GM23338 (cell line): ENCODE data around the gene IL5RA. TPM values are rescaled to one million over a fixed set of nuclear protein-coding genes. Genes with fewer than 3 reads are reported as not detected.

Experiments used
- ATAC-seq: fragments of 200-7000 bp; cut with Tn5 transposase; 3 replicates; pipeline ENCODE4 v1.9.1; 2020
- DNase-seq: peaks from one replicate; pipeline ENCODE4 v3.0.0-alpha.2; 2015; ENCODE audit warnings: low spot score
- H2AFZ ChIP-seq: fragments of 200-600 bp; sonication (generic); 2 replicates; pipeline ENCODE4 v1.8.0; 2016; ENCODE audit warnings: antibody characterized with exemption, mild to moderate bottlenecking, moderate library complexity
- H3F3A ChIP-seq: fragments of 200-600 bp; sonication (generic); replicated peaks from 2 replicates; pipeline ENCODE4 v1.8.0; 2017; ENCODE audit warnings: antibody characterized with exemption, mixed run types, low read depth
- H3K27ac ChIP-seq: fragments of 200-600 bp; sonication (generic); 2 replicates; pipeline ENCODE4 v1.6.1; 2016; ENCODE audit warnings: low read depth
- H3K27me3 ChIP-seq: fragments of 200-600 bp; sonication (generic); 2 replicates; pipeline ENCODE4 v1.8.0; 2016; ENCODE audit warnings: mild to moderate bottlenecking, mixed run types, moderate library complexity; ENCODE audit not compliant: insufficient read depth
- H3K36me3 ChIP-seq: fragments of 200-600 bp; sonication (generic); 2 replicates; pipeline ENCODE4 v1.8.0; 2016; ENCODE audit warnings: mild to moderate bottlenecking; ENCODE audit not compliant: insufficient read depth
- H3K4me1 ChIP-seq: fragments of 200-600 bp; sonication (generic); 2 replicates; pipeline ENCODE4 v1.8.0; 2016; ENCODE audit warnings: mild to moderate bottlenecking, moderate library complexity; ENCODE audit not compliant: insufficient read depth
- H3K4me2 ChIP-seq: fragments of 200-600 bp; sonication (generic); 2 replicates; pipeline ENCODE4 v1.7.1; 2017; ENCODE audit warnings: mixed run types
- H3K4me3 ChIP-seq: fragments of 200-600 bp; sonication (generic); 2 replicates; pipeline ENCODE4 v1.6.1; 2016; ENCODE audit warnings: mixed run types
- H3K79me2 ChIP-seq: fragments of 200-600 bp; sonication (generic); replicated peaks from 2 replicates; pipeline ENCODE4 v1.8.0; 2017; ENCODE audit warnings: mild to moderate bottlenecking; ENCODE audit not compliant: insufficient read depth
- H3K9me2 ChIP-seq: fragments of 200-600 bp; sonication (generic); 2 replicates; pipeline ENCODE4 v1.8.0; 2017; ENCODE audit not compliant: insufficient read depth
- H4K20me1 ChIP-seq: fragments of 200-600 bp; sonication (generic); replicated peaks from 2 replicates; pipeline ENCODE4 v1.8.0; 2017; ENCODE audit warnings: mild to moderate bottlenecking; ENCODE audit not compliant: insufficient read depth
- H3K27ac Mint-ChIP-seq: 2 replicates; pipeline ENCODE4 v1.8.0; 2020; ENCODE audit warnings: inconsistent platforms, mild to moderate bottlenecking, moderate library complexity, mixed read lengths
- H3K27me3 Mint-ChIP-seq: 3 replicates; pipeline ENCODE4 v1.8.0; 2022; ENCODE audit warnings: low read depth, mild to moderate bottlenecking, moderate library complexity, mixed read lengths, inconsistent platforms; ENCODE audit not compliant: insufficient read depth, poor library complexity
- H3K36me3 Mint-ChIP-seq: 3 replicates; pipeline ENCODE4 v1.8.0; 2021; ENCODE audit warnings: low read depth, mild to moderate bottlenecking, inconsistent platforms, moderate library complexity, mixed read lengths
- H3K4me1 Mint-ChIP-seq: 3 replicates; pipeline ENCODE4 v1.8.0; 2020; ENCODE audit warnings: mild to moderate bottlenecking, inconsistent platforms, mixed read lengths
- H3K4me3 Mint-ChIP-seq: 3 replicates; pipeline ENCODE4 v1.8.0; 2021; ENCODE audit warnings: moderate library complexity, mild to moderate bottlenecking, inconsistent platforms, mixed read lengths
- H3K9me3 Mint-ChIP-seq: 3 replicates; pipeline ENCODE4 v1.8.0; 2020; ENCODE audit warnings: moderate library complexity, mild to moderate bottlenecking, inconsistent platforms, mixed read lengths
- CTCF ChIP-seq, 2 experiments: fragments of 200-600 bp in 1 of 2; sonication (generic) in 1 of 2; conservative IDR thresholded peaks; 2 replicates each; pipeline versions ENCODE4 v1.5.1 to v1.6.1; 2016 to 2017; ENCODE audit warnings: antibody characterized with exemption in 2 of 2, low read depth in 2 of 2, mild to moderate bottlenecking in 2 of 2, moderate library complexity in 1 of 2
- ETS1 ChIP-seq: IDR thresholded peaks from 2 replicates; pipeline ENCODE4 v1.6.1; 2016; ENCODE audit warnings: antibody characterized with exemption
- EZH2 ChIP-seq: fragments of 200-600 bp; sonication (generic); IDR thresholded peaks from one replicate; pipeline ENCODE4 v1.8.0; 2017; ENCODE audit warnings: antibody characterized with exemption, mild to moderate bottlenecking, low read depth; ENCODE audit not compliant: unreplicated experiment
- POLR2AphosphoS5 ChIP-seq: IDR thresholded peaks from 2 replicates; pipeline ENCODE4 v1.6.1; 2016; ENCODE audit warnings: antibody characterized with exemption, low read depth
- STAT1 ChIP-seq: IDR thresholded peaks from one replicate; pipeline ENCODE4 v1.6.1; 2016; ENCODE audit warnings: antibody characterized with exemption; ENCODE audit not compliant: unreplicated experiment
- ZNF114 ChIP-seq: fragments of 250-450 bp; sonication (Bioruptor Pico); IDR thresholded peaks from 2 replicates; pipeline ENCODE4 v1.5.0; 2020; ENCODE audit warnings: mild to moderate bottlenecking, moderate library complexity
- ZNF331 ChIP-seq: fragments of 250-450 bp; sonication (Bioruptor Pico); IDR thresholded peaks from 2 replicates; pipeline ENCODE4 v1.5.0; 2020; ENCODE audit warnings: low read depth, mild to moderate bottlenecking, moderate library complexity
- long read RNA-seq: library from polyadenylated mRNA; unstranded; transcript quantifications from one replicate; pipeline ENCODE4 v2.0.0, GENCODE V29; 2020; ENCODE audit not compliant: unreplicated experiment
- polyA plus RNA-seq: library from polyadenylated mRNA; unstranded; fragments of >200 nt; fragmentation: Nextera tagmentation; extraction: Ambion mirVana; gene quantifications from 2 replicates; pipeline ENCODE4 v1.2.1, GENCODE V29; 2016
- total RNA-seq: library from RNA; depleted of rRNA; stranded (reverse); fragments of >200 nt; shearing (Covaris generic); gene quantifications from 2 replicates; pipeline ENCODE4 v1.2.3, GENCODE V29; 2014; rRNA removed
- TF ChIP-seq, protein P1 (sequence below): IDR thresholded peaks from one replicate; pipeline ENCODE4 v1.6.1; 2018; ENCODE audit warnings: antibody characterized with exemption; ENCODE audit not compliant: unreplicated experiment
- TF ChIP-seq, protein P2 (sequence below): fragments of 250-450 bp; sonication (Bioruptor Pico); IDR thresholded peaks from 2 replicates; pipeline ENCODE4 v1.5.0; 2020; ENCODE audit warnings: mild to moderate bottlenecking, moderate library complexity

Gene IL5RA
- total RNA-seq (0.31 TPM in 1 of 2 replicates, not detected in the other), polyA plus RNA-seq (not detected in 2 replicates)
- long read RNA-seq, result 0 reads

GRCh38 chr3:3110299-3110630 is at the start of gene IL5RA:
Gene IL5RA, minus strand, starts transcription at chr3:3110374. Its CDS starts 5,390 bp downstream, at chr3:3104984.
- Histone ChIP-seq H4K20me1 (no peaks in the 10 kb centered on the region), H3K4me2 (peak within 1 kb of the TSS; percentile 7), H3F3A (no peaks in the 10 kb centered on the region), H3K79me2 (no peaks in the 10 kb centered on the region), H3K27me3 (no peaks in the 10 kb centered on the region), H3K4me3 (no peak within 1 kb of the TSS), H3K4me1 (peaks cover 16% of the 10 kb centered on the region), H3K27ac (peak within 1 kb of the TSS; percentile 65), H2AFZ (peak within 1 kb of the TSS; percentile 72; the same call in 1 of the 2 replicates), H3K36me3 (no peaks in the 10 kb centered on the region), H3K9me2 (no peaks in the 10 kb centered on the region)
- peaks cover 4% of the 10 kb centered on the region for H3K27me3 Mint-ChIP-seq
- H3K4me3 Mint-ChIP-seq, result no peak within 1 kb of the TSS
- TF ChIP-seq ETS1 (no peak), POLR2AphosphoS5 (no peak), EZH2 (no peak), ZNF331 (no peak), CTCF (conservative IDR thresholded peaks at IDR 0.05; ENCODE audit: low read depth in 2 of 2) (no peak), STAT1 (no peak), ZNF114 (CRISPR knock-in tag) (no peak)
- TF ChIP-seq, protein P1, sequence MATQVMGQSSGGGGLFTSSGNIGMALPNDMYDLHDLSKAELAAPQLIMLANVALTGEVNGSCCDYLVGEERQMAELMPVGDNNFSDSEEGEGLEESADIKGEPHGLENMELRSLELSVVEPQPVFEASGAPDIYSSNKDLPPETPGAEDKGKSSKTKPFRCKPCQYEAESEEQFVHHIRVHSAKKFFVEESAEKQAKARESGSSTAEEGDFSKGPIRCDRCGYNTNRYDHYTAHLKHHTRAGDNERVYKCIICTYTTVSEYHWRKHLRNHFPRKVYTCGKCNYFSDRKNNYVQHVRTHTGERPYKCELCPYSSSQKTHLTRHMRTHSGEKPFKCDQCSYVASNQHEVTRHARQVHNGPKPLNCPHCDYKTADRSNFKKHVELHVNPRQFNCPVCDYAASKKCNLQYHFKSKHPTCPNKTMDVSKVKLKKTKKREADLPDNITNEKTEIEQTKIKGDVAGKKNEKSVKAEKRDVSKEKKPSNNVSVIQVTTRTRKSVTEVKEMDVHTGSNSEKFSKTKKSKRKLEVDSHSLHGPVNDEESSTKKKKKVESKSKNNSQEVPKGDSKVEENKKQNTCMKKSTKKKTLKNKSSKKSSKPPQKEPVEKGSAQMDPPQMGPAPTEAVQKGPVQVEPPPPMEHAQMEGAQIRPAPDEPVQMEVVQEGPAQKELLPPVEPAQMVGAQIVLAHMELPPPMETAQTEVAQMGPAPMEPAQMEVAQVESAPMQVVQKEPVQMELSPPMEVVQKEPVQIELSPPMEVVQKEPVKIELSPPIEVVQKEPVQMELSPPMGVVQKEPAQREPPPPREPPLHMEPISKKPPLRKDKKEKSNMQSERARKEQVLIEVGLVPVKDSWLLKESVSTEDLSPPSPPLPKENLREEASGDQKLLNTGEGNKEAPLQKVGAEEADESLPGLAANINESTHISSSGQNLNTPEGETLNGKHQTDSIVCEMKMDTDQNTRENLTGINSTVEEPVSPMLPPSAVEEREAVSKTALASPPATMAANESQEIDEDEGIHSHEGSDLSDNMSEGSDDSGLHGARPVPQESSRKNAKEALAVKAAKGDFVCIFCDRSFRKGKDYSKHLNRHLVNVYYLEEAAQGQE, result no peak
- TF ChIP-seq, protein P2, sequence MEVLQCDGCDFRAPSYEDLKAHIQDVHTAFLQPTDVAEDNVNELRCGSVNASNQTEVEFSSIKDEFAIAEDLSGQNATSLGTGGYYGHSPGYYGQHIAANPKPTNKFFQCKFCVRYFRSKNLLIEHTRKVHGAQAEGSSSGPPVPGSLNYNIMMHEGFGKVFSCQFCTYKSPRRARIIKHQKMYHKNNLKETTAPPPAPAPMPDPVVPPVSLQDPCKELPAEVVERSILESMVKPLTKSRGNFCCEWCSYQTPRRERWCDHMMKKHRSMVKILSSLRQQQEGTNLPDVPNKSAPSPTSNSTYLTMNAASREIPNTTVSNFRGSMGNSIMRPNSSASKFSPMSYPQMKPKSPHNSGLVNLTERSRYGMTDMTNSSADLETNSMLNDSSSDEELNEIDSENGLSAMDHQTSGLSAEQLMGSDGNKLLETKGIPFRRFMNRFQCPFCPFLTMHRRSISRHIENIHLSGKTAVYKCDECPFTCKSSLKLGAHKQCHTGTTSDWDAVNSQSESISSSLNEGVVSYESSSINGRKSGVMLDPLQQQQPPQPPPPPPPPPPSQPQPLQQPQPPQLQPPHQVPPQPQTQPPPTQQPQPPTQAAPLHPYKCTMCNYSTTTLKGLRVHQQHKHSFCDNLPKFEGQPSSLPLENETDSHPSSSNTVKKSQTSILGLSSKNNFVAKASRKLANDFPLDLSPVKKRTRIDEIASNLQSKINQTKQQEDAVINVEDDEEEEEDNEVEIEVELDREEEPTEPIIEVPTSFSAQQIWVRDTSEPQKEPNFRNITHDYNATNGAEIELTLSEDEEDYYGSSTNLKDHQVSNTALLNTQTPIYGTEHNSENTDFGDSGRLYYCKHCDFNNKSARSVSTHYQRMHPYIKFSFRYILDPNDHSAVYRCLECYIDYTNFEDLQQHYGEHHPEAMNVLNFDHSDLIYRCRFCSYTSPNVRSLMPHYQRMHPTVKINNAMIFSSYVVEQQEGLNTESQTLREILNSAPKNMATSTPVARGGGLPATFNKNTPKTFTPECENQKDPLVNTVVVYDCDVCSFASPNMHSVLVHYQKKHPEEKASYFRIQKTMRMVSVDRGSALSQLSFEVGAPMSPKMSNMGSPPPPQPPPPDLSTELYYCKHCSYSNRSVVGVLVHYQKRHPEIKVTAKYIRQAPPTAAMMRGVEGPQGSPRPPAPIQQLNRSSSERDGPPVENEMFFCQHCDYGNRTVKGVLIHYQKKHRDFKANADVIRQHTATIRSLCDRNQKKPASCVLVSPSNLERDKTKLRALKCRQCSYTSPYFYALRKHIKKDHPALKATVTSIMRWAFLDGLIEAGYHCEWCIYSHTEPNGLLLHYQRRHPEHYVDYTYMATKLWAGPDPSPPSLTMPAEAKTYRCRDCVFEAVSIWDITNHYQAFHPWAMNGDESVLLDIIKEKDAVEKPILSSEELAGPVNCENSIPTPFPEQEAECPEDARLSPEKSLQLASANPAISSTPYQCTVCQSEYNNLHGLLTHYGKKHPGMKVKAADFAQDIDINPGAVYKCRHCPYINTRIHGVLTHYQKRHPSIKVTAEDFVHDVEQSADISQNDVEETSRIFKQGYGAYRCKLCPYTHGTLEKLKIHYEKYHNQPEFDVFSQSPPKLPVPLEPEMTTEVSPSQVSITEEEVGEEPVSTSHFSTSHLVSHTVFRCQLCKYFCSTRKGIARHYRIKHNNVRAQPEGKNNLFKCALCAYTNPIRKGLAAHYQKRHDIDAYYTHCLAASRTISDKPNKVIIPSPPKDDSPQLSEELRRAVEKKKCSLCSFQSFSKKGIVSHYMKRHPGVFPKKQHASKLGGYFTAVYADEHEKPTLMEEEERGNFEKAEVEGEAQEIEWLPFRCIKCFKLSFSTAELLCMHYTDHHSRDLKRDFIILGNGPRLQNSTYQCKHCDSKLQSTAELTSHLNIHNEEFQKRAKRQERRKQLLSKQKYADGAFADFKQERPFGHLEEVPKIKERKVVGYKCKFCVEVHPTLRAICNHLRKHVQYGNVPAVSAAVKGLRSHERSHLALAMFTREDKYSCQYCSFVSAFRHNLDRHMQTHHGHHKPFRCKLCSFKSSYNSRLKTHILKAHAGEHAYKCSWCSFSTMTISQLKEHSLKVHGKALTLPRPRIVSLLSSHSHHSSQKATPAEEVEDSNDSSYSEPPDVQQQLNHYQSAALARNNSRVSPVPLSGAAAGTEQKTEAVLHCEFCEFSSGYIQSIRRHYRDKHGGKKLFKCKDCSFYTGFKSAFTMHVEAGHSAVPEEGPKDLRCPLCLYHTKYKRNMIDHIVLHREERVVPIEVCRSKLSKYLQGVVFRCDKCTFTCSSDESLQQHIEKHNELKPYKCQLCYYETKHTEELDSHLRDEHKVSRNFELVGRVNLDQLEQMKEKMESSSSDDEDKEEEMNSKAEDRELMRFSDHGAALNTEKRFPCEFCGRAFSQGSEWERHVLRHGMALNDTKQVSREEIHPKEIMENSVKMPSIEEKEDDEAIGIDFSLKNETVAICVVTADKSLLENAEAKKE (CRISPR knock-in tag), result no peak
- H3K27ac Mint-ChIP-seq, result no peak within 1 kb of the TSS
- no peaks in the 10 kb centered on the region for H3K4me1 Mint-ChIP-seq
- H3K9me3 Mint-ChIP-seq, result peaks cover 91% of the 10 kb centered on the region
- peaks cover 22% of the 10 kb centered on the region for H3K36me3 Mint-ChIP-seq
- DNase-seq (peak; percentile 61), ATAC-seq (no peak)
